DMS153 treated with DMSO at 0.1 percent for 48 hours (cell line): ENCODE data around the gene CACNG7.

Experiments used
- DNase-seq: peaks from one replicate; lab custom pipeline; 2025; ENCODE audit not compliant: unreplicated experiment; lab: John Stamatoyannopoulos, UW

The CACNG7 gene

DNA sequence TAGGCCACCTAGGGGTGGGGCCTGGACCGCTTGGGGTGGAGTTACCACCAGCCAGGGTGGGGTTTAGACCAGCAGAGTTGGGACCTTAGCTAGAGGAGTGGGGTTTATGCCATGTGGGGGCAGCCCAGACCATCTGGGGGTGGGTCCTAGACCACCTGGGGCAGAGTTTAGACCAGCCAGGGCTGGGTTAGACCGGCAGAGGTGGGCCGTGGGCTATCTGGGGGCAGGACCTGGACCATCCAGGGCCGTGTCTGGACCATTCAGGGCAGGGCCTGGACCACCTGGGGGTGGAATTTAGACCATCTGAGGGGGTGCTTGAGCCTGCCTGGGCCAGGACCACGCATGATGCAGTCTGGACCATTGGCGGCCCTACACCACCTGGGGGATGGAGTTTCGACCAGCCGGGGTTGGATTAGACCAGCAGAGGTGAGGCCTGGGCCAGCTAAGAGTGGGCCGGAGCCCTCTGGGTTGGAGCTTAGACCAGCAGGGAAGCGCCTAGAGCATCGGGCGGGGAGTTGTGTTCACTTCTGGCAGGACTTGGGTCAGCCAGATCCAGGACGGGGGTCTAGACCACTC is 72.4 kb downstream of the CACNG7 start:
- no peak for DNase-seq

GRCh38 chr19:53982001-53982451 is 72.9 kb downstream of the CACNG7 start:
- no peak for DNase-seq

DNA sequence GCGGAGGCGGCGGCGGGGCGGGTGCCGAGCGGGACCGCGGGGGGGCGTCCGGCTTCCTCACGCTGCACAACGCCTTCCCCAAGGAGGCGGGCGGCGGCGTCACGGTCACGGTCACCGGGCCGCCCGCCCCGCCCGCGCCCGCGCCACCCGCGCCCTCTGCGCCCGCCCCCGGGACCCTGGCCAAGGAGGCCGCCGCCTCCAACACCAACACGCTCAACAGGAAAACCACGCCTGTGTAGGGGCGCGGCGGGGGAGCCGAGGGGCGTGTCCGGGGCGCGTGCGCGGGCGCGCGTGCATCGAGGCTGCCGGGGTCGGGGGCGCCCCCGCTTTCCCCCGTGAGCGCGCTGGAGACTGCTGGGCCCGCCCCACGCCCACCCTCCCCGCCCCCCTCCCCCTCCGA is 73.5 kb downstream of the CACNG7 start:
- DNase-seq = no peak

DNA sequence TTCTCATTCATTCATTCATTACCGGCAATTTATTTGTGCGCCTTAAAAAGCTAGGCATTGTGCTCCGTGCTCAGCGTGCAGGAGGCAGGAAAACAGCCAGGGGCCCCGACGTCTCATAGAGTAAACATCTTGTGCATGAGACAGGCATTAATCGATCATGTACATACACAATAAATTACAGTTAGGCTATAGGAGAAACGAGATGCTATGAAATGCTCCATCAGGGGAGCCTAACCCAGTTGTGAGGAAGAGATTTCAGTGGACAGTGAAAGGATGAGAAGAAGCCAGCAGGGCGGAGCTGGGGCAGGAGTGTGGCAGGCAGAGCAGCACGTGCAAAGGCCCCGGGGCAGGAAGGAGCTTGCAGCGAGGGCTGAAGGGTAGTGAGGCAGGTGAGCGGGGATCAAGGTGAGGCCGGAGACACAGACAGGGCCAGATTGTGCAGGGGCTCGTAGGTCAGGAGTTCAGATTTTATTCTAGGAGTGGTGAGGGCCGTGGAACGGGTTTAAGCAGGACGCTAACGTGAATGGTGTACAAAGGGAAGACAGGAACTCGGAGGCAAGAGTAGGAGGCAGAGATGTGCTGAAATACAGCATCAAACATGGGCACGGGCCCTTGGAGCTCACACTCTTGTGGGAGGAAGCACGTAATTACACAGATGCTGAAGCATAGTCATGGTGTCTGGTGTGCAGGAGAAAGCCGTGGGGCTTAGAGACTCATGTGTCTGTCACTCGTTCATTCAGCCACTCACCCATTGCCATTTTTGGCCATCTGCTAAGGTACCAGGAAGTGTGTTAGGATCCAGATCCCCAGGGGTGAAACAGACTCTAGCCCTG is 74.6 kb downstream of the CACNG7 start:
- DNase-seq = no peak

GRCh38 chr19:53985863-53986262 is 76.8 kb downstream of the CACNG7 start:
- DNase-seq = no peak

DNA sequence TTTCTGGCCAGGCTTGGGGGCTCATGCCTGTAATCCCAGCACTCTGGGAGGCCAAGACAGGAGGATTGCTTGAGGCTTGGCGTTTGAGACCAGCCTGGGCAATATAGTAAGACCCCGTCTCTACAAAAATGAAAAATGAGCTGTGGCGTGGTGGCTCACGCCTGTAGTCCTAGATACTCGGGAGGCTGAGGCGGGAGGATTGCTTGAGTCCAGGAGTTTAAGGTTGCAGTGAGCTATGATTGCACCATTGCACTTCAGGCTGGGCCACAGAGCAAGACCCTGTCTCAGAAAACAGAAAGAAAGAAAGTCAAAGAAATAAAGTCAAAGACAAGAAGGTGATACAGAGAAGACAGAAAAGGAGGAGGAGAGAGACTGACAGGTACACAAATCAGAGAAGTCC is 79.9 kb downstream of the CACNG7 start:
- DNase-seq = no peak

DNA sequence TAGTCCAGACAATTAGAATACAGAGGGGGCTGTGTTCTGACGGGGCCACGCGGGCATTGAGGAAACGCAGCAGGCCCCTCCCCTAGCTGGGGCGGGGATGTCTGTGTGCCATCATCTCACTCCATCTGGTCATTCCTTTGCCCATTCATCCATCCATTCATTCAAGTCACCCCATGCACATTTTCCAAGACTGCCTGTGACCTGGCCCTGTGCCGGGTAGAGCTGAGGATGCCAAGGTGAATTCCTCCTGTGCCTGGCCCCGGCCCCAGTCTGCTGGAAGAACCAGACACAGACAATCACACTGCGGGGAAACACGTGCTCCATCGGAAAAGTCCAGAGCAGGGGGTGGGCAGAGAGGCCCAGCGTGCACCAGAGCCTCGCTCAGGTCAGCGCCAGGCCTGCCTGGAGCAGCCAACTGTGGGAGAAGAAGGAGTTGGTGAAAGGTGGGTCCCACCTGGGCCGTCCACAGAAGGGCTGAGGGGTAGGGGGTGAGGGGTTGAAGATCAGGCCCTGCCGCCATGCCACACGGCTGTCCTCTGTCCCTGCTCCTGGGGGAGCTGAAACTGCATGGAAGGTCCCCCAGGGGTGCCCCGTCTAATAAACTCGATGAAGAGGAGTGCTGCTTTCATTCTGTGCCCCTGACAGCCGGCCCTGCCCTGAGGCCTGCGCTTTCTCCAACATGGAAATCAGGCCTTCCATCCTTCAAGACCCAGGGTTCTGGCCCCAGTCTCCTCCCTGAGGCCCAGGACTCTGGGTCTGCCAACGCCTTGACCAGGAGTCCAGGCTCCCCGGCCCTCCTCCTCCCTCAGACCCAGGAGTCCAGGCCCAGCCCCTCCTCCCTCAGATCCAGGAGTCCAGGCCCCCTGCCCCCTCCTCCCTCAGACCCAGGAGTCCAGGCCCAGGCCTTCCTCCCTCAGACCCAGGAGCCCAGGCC is 80.8 kb downstream of the CACNG7 start:
- no peak for DNase-seq

DNA sequence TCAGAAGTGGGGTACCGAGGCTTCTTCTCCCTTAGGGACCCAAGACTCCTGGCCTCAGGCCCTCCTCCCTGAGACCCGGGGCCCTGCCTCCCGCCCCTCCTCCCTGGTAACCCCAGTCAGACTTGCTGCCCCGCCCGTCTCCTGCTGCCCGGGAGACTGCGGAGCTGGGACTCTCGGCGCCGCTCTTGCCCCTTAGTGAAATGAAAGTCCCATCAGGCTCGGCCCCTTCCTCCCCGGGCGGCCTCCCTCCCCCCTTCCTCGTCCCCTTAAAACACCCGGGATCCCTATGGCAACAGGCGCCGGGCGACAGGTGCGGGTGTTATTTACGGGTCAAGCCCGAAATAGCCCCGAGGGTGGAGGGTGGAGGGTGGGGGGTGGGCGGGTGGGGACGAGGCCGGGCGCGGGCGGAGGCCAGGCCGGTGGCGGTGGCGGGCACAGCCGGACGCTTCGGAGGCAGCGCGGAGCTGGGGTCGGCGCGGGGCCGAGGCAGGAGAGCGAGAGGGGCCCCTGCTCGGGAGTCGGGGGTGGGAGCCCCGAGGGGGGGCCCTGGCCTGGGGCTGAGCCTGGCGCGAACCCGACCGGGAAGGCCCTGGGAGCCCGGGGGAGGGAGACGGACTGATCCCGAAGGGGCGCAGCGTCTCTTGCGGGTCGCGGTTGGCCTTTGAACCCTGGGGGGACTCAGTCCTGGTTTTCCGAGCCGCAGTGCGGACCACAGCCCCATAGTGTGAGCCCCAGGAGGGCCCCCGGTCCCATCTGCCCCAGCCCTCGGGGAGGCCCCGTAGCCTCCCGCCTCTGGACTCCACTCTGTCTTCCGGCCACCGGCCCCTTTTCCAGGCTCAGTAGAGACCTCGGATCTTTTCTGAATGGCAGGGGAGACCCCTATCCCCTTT is 82.4 kb downstream of the CACNG7 start, which contains the start of gene CACNG6:
Gene CACNG6 (plus strand): TSS at position 414 of the 890 bp plus-strand sequence. CDS start 1,241 bp downstream, outside the sequence.
- DNase-seq = no peak

GRCh38 chr19:53992211-53992610 is 83.1 kb downstream of the CACNG7 start:
- DNase-seq = no peak

GRCh38 chr19:53992815-53993214 is 83.7 kb downstream of the CACNG7 start:
- no peak for DNase-seq

DNA sequence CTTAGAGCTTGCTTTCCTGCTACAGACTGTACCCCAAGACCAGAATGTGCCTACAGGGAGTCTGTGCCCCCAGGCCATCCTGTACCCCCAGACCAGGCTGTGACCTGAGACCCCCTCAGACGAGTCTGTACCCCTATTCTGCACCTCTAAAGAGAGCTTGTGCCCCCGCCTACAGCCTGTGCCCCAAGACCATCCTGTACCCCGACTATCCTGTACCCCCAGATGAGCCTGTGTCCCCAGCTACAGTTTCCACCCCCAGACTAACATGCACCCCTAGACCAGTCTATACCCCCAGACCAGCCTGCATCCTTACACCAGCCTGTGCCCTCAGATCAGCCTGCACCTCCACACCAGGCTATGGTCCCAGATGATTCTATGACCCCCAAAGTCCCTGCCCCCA is 84.4 kb downstream of the CACNG7 start:
- DNase-seq = no peak
